GM23338 (cell line): ENCODE measurements around the gene TTC12. TPM values are rescaled to one million over a fixed set of nuclear protein-coding genes. Genes with fewer than 3 reads are reported as not detected.

ENCODE experiments used
- ATAC-seq: fragments of 200-7000 bp; cut with Tn5 transposase; 3 replicates; pipeline ENCODE4 v1.9.1; 2020
- DNase-seq: peaks from one replicate; pipeline ENCODE4 v3.0.0-alpha.2; 2015; ENCODE audit warnings: low spot score
- H2AFZ ChIP-seq: fragments of 200-600 bp; sonication (generic); 2 replicates; pipeline ENCODE4 v1.8.0; 2016; ENCODE audit warnings: antibody characterized with exemption, mild to moderate bottlenecking, moderate library complexity
- H3F3A ChIP-seq: fragments of 200-600 bp; sonication (generic); replicated peaks from 2 replicates; pipeline ENCODE4 v1.8.0; 2017; ENCODE audit warnings: antibody characterized with exemption, mixed run types, low read depth
- H3K27ac ChIP-seq: fragments of 200-600 bp; sonication (generic); 2 replicates; pipeline ENCODE4 v1.6.1; 2016; ENCODE audit warnings: low read depth
- H3K27me3 ChIP-seq: fragments of 200-600 bp; sonication (generic); 2 replicates; pipeline ENCODE4 v1.8.0; 2016; ENCODE audit warnings: mild to moderate bottlenecking, mixed run types, moderate library complexity; ENCODE audit not compliant: insufficient read depth
- H3K36me3 ChIP-seq: fragments of 200-600 bp; sonication (generic); 2 replicates; pipeline ENCODE4 v1.8.0; 2016; ENCODE audit warnings: mild to moderate bottlenecking; ENCODE audit not compliant: insufficient read depth
- H3K4me1 ChIP-seq: fragments of 200-600 bp; sonication (generic); 2 replicates; pipeline ENCODE4 v1.8.0; 2016; ENCODE audit warnings: mild to moderate bottlenecking, moderate library complexity; ENCODE audit not compliant: insufficient read depth
- H3K4me2 ChIP-seq: fragments of 200-600 bp; sonication (generic); 2 replicates; pipeline ENCODE4 v1.7.1; 2017; ENCODE audit warnings: mixed run types
- H3K4me3 ChIP-seq: fragments of 200-600 bp; sonication (generic); 2 replicates; pipeline ENCODE4 v1.6.1; 2016; ENCODE audit warnings: mixed run types
- H3K79me2 ChIP-seq: fragments of 200-600 bp; sonication (generic); replicated peaks from 2 replicates; pipeline ENCODE4 v1.8.0; 2017; ENCODE audit warnings: mild to moderate bottlenecking; ENCODE audit not compliant: insufficient read depth
- H3K9me2 ChIP-seq: fragments of 200-600 bp; sonication (generic); 2 replicates; pipeline ENCODE4 v1.8.0; 2017; ENCODE audit not compliant: insufficient read depth
- H4K20me1 ChIP-seq: fragments of 200-600 bp; sonication (generic); replicated peaks from 2 replicates; pipeline ENCODE4 v1.8.0; 2017; ENCODE audit warnings: mild to moderate bottlenecking; ENCODE audit not compliant: insufficient read depth
- H3K27ac Mint-ChIP-seq: 2 replicates; pipeline ENCODE4 v1.8.0; 2020; ENCODE audit warnings: inconsistent platforms, mild to moderate bottlenecking, moderate library complexity, mixed read lengths
- H3K27me3 Mint-ChIP-seq: 3 replicates; pipeline ENCODE4 v1.8.0; 2022; ENCODE audit warnings: low read depth, mild to moderate bottlenecking, moderate library complexity, mixed read lengths, inconsistent platforms; ENCODE audit not compliant: insufficient read depth, poor library complexity
- H3K36me3 Mint-ChIP-seq: 3 replicates; pipeline ENCODE4 v1.8.0; 2021; ENCODE audit warnings: low read depth, mild to moderate bottlenecking, inconsistent platforms, moderate library complexity, mixed read lengths
- H3K4me1 Mint-ChIP-seq: 3 replicates; pipeline ENCODE4 v1.8.0; 2020; ENCODE audit warnings: mild to moderate bottlenecking, inconsistent platforms, mixed read lengths
- H3K4me3 Mint-ChIP-seq: 3 replicates; pipeline ENCODE4 v1.8.0; 2021; ENCODE audit warnings: moderate library complexity, mild to moderate bottlenecking, inconsistent platforms, mixed read lengths
- H3K9me3 Mint-ChIP-seq: 3 replicates; pipeline ENCODE4 v1.8.0; 2020; ENCODE audit warnings: moderate library complexity, mild to moderate bottlenecking, inconsistent platforms, mixed read lengths
- CREB1 ChIP-seq: fragments of 250-450 bp; sonication (Bioruptor Pico); IDR thresholded peaks from 2 replicates; pipeline ENCODE4 v1.5.0; 2020; ENCODE audit warnings: low read depth, mild to moderate bottlenecking, moderate library complexity
- EZH2 ChIP-seq: fragments of 200-600 bp; sonication (generic); IDR thresholded peaks from one replicate; pipeline ENCODE4 v1.8.0; 2017; ENCODE audit warnings: antibody characterized with exemption, mild to moderate bottlenecking, low read depth; ENCODE audit not compliant: unreplicated experiment
- EZH2phosphoT487 ChIP-seq: fragments of 200-600 bp; sonication (generic); IDR thresholded peaks from one replicate; pipeline ENCODE4 v1.8.1; 2018; ENCODE audit warnings: antibody characterized with exemption; ENCODE audit not compliant: unreplicated experiment
- JUNB ChIP-seq: IDR thresholded peaks from one replicate; pipeline ENCODE4 v1.6.1; 2016; ENCODE audit warnings: antibody characterized with exemption; ENCODE audit not compliant: unreplicated experiment
- NANOG ChIP-seq: IDR thresholded peaks from 2 replicates; pipeline ENCODE4 v1.6.1; 2016; ENCODE audit warnings: antibody characterized with exemption, borderline replicate concordance
- POLR2AphosphoS5 ChIP-seq: IDR thresholded peaks from 2 replicates; pipeline ENCODE4 v1.6.1; 2016; ENCODE audit warnings: antibody characterized with exemption, low read depth
- STAT1 ChIP-seq: IDR thresholded peaks from one replicate; pipeline ENCODE4 v1.6.1; 2016; ENCODE audit warnings: antibody characterized with exemption; ENCODE audit not compliant: unreplicated experiment
- ZNF114 ChIP-seq: fragments of 250-450 bp; sonication (Bioruptor Pico); IDR thresholded peaks from 2 replicates; pipeline ENCODE4 v1.5.0; 2020; ENCODE audit warnings: mild to moderate bottlenecking, moderate library complexity
- ZNF331 ChIP-seq: fragments of 250-450 bp; sonication (Bioruptor Pico); IDR thresholded peaks from 2 replicates; pipeline ENCODE4 v1.5.0; 2020; ENCODE audit warnings: low read depth, mild to moderate bottlenecking, moderate library complexity
- polyA plus RNA-seq: library from polyadenylated mRNA; unstranded; fragments of >200 nt; fragmentation: Nextera tagmentation; extraction: Ambion mirVana; gene quantifications from 2 replicates; pipeline ENCODE4 v1.2.1, GENCODE V29; 2016
- total RNA-seq: library from RNA; depleted of rRNA; stranded (reverse); fragments of >200 nt; shearing (Covaris generic); gene quantifications from 2 replicates; pipeline ENCODE4 v1.2.3, GENCODE V29; 2014
- TF ChIP-seq, protein P1 (sequence below): IDR thresholded peaks from one replicate; pipeline ENCODE4 v1.6.1; 2018; ENCODE audit warnings: antibody characterized with exemption; ENCODE audit not compliant: unreplicated experiment
- TF ChIP-seq, protein P2 (sequence below): IDR thresholded peaks from 2 replicates; pipeline ENCODE4 v1.6.1; 2016; ENCODE audit warnings: antibody characterized with exemption
- TF ChIP-seq, protein P3 (sequence below), 2 experiments: fragments of 200-600 bp in 1 of 2; sonication (generic) in 1 of 2; conservative IDR thresholded peaks; 2 replicates each; pipeline versions ENCODE4 v1.5.1 to v1.6.1; 2016 to 2017; ENCODE audit warnings: antibody characterized with exemption in 2 of 2, low read depth in 2 of 2, mild to moderate bottlenecking in 2 of 2, moderate library complexity in 1 of 2

Gene TTC12
- total and polyA plus RNA-seq, 2 experiments from 2014 or later = 3.4 to 12.5 TPM

DNA sequence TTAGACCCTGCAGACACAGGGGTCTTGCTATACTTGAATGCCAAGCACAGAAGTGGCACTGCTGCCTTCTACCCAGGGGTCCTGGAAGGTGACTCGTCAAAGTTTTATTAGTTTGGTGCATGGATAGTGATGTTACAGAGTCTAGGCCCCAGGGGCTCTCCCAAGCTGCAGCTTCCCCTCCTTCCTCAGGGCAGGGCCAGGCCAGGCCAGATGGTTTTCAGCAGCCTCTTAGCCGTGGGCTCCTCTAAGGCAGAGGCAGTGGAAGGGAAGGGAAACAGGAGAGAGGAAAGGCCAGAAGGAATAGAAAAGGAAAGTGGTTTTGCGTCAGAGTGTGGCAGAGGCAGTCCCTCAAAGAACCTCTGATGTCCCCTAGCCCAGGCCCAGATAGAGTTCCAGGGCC is 95.1 kb downstream of the TTC12 start (continued):
- TF ChIP-seq, protein P1, sequence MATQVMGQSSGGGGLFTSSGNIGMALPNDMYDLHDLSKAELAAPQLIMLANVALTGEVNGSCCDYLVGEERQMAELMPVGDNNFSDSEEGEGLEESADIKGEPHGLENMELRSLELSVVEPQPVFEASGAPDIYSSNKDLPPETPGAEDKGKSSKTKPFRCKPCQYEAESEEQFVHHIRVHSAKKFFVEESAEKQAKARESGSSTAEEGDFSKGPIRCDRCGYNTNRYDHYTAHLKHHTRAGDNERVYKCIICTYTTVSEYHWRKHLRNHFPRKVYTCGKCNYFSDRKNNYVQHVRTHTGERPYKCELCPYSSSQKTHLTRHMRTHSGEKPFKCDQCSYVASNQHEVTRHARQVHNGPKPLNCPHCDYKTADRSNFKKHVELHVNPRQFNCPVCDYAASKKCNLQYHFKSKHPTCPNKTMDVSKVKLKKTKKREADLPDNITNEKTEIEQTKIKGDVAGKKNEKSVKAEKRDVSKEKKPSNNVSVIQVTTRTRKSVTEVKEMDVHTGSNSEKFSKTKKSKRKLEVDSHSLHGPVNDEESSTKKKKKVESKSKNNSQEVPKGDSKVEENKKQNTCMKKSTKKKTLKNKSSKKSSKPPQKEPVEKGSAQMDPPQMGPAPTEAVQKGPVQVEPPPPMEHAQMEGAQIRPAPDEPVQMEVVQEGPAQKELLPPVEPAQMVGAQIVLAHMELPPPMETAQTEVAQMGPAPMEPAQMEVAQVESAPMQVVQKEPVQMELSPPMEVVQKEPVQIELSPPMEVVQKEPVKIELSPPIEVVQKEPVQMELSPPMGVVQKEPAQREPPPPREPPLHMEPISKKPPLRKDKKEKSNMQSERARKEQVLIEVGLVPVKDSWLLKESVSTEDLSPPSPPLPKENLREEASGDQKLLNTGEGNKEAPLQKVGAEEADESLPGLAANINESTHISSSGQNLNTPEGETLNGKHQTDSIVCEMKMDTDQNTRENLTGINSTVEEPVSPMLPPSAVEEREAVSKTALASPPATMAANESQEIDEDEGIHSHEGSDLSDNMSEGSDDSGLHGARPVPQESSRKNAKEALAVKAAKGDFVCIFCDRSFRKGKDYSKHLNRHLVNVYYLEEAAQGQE = no peak
- TF ChIP-seq CREB1 = no peak
- no peak for TF ChIP-seq STAT1
- TF ChIP-seq NANOG = no peak
- no peak for TF ChIP-seq EZH2
- TF ChIP-seq EZH2phosphoT487 = no peak
- TF ChIP-seq, protein P2, sequence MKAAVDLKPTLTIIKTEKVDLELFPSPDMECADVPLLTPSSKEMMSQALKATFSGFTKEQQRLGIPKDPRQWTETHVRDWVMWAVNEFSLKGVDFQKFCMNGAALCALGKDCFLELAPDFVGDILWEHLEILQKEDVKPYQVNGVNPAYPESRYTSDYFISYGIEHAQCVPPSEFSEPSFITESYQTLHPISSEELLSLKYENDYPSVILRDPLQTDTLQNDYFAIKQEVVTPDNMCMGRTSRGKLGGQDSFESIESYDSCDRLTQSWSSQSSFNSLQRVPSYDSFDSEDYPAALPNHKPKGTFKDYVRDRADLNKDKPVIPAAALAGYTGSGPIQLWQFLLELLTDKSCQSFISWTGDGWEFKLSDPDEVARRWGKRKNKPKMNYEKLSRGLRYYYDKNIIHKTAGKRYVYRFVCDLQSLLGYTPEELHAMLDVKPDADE = no peak
- TF ChIP-seq POLR2AphosphoS5 = no peak
- TF ChIP-seq ZNF331 = no peak
- TF ChIP-seq, protein P3, sequence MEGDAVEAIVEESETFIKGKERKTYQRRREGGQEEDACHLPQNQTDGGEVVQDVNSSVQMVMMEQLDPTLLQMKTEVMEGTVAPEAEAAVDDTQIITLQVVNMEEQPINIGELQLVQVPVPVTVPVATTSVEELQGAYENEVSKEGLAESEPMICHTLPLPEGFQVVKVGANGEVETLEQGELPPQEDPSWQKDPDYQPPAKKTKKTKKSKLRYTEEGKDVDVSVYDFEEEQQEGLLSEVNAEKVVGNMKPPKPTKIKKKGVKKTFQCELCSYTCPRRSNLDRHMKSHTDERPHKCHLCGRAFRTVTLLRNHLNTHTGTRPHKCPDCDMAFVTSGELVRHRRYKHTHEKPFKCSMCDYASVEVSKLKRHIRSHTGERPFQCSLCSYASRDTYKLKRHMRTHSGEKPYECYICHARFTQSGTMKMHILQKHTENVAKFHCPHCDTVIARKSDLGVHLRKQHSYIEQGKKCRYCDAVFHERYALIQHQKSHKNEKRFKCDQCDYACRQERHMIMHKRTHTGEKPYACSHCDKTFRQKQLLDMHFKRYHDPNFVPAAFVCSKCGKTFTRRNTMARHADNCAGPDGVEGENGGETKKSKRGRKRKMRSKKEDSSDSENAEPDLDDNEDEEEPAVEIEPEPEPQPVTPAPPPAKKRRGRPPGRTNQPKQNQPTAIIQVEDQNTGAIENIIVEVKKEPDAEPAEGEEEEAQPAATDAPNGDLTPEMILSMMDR (conservative IDR thresholded peaks at IDR 0.05; ENCODE audit: low read depth in 2 of 2) = no peak
- no peak for TF ChIP-seq JUNB

DNA sequence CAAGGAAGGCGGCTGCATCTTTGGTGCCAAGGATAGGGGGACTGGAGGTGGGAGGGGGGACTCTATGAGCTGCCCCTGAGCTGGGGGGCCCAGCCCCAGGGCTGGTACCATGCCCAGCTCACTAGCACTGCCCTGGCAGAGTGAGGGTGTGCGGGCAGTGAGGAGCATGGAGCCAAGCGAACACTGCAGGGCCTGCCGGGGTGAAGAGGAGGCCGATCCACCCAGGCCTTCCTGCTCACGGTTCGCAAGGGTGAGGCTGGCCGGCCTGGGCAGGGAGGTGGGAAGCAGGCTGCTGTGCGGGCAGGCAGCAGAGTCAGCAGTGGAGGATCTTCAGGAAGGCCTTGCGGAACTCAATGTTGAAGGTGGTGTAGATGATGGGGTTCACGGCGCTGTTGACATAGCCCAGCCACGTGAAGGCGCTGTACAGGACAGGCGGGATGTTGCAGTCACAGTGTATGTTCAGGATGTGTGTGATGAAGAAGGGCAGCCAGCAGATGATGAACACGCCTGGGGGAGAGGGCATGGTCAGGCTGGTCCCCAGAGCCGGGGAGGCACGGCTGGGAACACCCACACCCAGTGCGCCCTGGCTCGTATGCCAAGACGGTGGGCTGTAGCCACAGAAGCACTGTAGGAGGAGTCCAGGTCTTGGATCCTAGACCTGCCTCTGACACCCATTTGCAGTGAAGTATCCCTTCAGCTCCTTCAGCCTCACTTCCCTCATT is 96.2 kb downstream of the TTC12 start:
- Mint-ChIP-seq H3K4me3 (no peak overlapping the region), H3K27ac (no peak overlapping the region), H3K27me3 (peaks cover 8% of the 10 kb centered on the region), H3K36me3 (no peaks in the 10 kb centered on the region; the same call in 2 of the 3 replicates), H3K4me1 (peaks cover 2% of the 10 kb centered on the region; the same call in 2 of the 3 replicates), H3K9me3 (no peaks in the 10 kb centered on the region; the same call in 2 of the 3 replicates)
- H3K9me2 ChIP-seq = no peaks in the 10 kb centered on the region
- DNase-seq (no peak), ATAC-seq (no peak)
- H3K27me3 ChIP-seq = no peaks in the 10 kb centered on the region
- no peaks in the 10 kb centered on the region for H4K20me1 ChIP-seq
- no peak overlapping the region for H3K4me3 ChIP-seq
- H3K79me2 ChIP-seq = no peaks in the 10 kb centered on the region
- H3K4me2 ChIP-seq = no peak overlapping the region
- H3F3A ChIP-seq = no peaks in the 10 kb centered on the region
- no peaks in the 10 kb centered on the region for H3K4me1 ChIP-seq
- no peak overlapping the region for H3K27ac ChIP-seq
- no peaks in the 10 kb centered on the region for H3K36me3 ChIP-seq
- no peak overlapping the region for H2AFZ ChIP-seq
- TF ChIP-seq, protein P1 = no peak
- TF ChIP-seq JUNB (no peak), ZNF114 (CRISPR knock-in tag) (no peak), STAT1 (no peak), POLR2AphosphoS5 (no peak), CREB1 (no peak), NANOG (no peak)
- TF ChIP-seq, protein P3 (conservative IDR thresholded peaks at IDR 0.05; ENCODE audit: low read depth in 2 of 2) = no peak
- TF ChIP-seq, protein P2 = no peak
